Measurements from ENCODE around the gene SRSF5.

SRSF5 gene

GRCh38 chr14:69741055-69741454 is 25.9 kb upstream of the SRSF5 start:
- Histone ChIP-seq H2AFZ (ENCODE audit: low read depth, low read length) (no peak overlapping the region), H3K4me3 (ENCODE audit: insufficient read depth in 1 of 2, low read depth in 1 of 2, low read length in 2 of 2) (no peak overlapping the region), H3K14ac (ENCODE audit: low read length in 2 of 2) (no peak overlapping the region), H3K18ac (ENCODE audit: low read depth in 1 of 2, low read length in 2 of 2) (no peak overlapping the region), H3K36me3 (ENCODE audit: control insufficient read depth in 1 of 2, insufficient read depth in 2 of 2, low read depth in 1 of 2, low read length in 2 of 2) (no peaks in the 10 kb centered on the region), H2AK5ac (ENCODE audit: low read length, severe bottlenecking) (no peak overlapping the region), H3K4me1 (ENCODE audit: control insufficient read depth, insufficient read depth, low read depth, low read length) (no peaks in the 10 kb centered on the region), H3K27ac (ENCODE audit: low read length, poor library complexity, severe bottlenecking) (no peak overlapping the region), H2BK12ac (ENCODE audit: low read length in 2 of 2) (no peak overlapping the region), H3K9ac (ENCODE audit: low read length) (no peak overlapping the region), H3K23ac (ENCODE audit: low read length in 2 of 2) (no peak overlapping the region), H4K8ac (ENCODE audit: low read length) (no peak overlapping the region), H4K91ac (ENCODE audit: low read length) (no peak overlapping the region), H3K9me3 (ENCODE audit: control insufficient read depth, low read length) (no peaks in the 10 kb centered on the region), H2BK15ac (ENCODE audit: low read depth, poor library complexity, severe bottlenecking) (no peak overlapping the region), H3K4ac (ENCODE audit: low read depth in 1 of 2, low read length in 2 of 2) (no peak overlapping the region), H3K4me2 (ENCODE audit: low read length, poor library complexity, severe bottlenecking) (no peak overlapping the region), H3K27me3 (ENCODE audit: control insufficient read depth in 1 of 2, insufficient read depth in 1 of 2, low read length in 2 of 2) (peaks cover 0 to 6% of the 10 kb centered on the region in 2 experiments), H3K79me1 (replicated peaks; ENCODE audit: low read length, poor library complexity, severe bottlenecking) (no peaks in the 10 kb centered on the region), H2BK120ac (ENCODE audit: low read depth, low read length) (no peak overlapping the region), H2BK5ac (ENCODE audit: low read depth, low read length, poor library complexity, severe bottlenecking) (no peak overlapping the region)
- 100% methylated on average over 1 of the region's 1 CpG for WGBS
- DNase-seq, result no peak

- Histone ChIP-seq H3K9me3 (ENCODE audit: control insufficient read depth, low read length) (no peaks in the 10 kb centered on the region), H3K14ac (ENCODE audit: low read length in 2 of 2) (no peak overlapping the region), H2BK5ac (ENCODE audit: low read depth, low read length, poor library complexity, severe bottlenecking) (no peak overlapping the region), H3K4me2 (ENCODE audit: low read length, poor library complexity, severe bottlenecking) (no peak overlapping the region), H3K9ac (ENCODE audit: low read length) (no peak overlapping the region), H3K27me3 (ENCODE audit: control insufficient read depth in 1 of 2, insufficient read depth in 1 of 2, low read length in 2 of 2) (no peaks in the 10 kb centered on the region), H2BK15ac (ENCODE audit: low read depth, poor library complexity, severe bottlenecking) (no peak overlapping the region), H3K4me3 (ENCODE audit: insufficient read depth in 1 of 2, low read depth in 1 of 2, low read length in 2 of 2) (no peak overlapping the region), H2AK5ac (ENCODE audit: low read length, severe bottlenecking) (no peak overlapping the region), H3K4ac (ENCODE audit: low read depth in 1 of 2, low read length in 2 of 2) (no peak overlapping the region), H3K4me1 (ENCODE audit: control insufficient read depth, insufficient read depth, low read depth, low read length) (peaks cover 5% of the 10 kb centered on the region), H3K27ac (ENCODE audit: low read length, poor library complexity, severe bottlenecking) (peak overlapping the region; percentile 39), H2BK12ac (ENCODE audit: low read length in 2 of 2) (no peak overlapping the region), H3K23ac (ENCODE audit: low read length in 2 of 2) (no peak overlapping the region), H4K8ac (ENCODE audit: low read length) (no peak overlapping the region), H2BK120ac (ENCODE audit: low read depth, low read length) (no peak overlapping the region), H4K91ac (ENCODE audit: low read length) (no peak overlapping the region), H2AFZ (ENCODE audit: low read depth, low read length) (no peak overlapping the region), H3K79me1 (replicated peaks; ENCODE audit: low read length, poor library complexity, severe bottlenecking) (no peaks in the 10 kb centered on the region), H3K18ac (ENCODE audit: low read depth in 1 of 2, low read length in 2 of 2) (no peak overlapping the region), H3K36me3 (ENCODE audit: control insufficient read depth in 1 of 2, insufficient read depth in 2 of 2, low read depth in 1 of 2, low read length in 2 of 2) (no peaks in the 10 kb centered on the region)
- WGBS, result 50% methylated on average over 1 of the region's 1 CpG
- no peak for DNase-seq
Observed at GRCh38 chr14:69749956-69750355, 17.0 kb upstream of the SRSF5 start.

- H4K8ac ChIP-seq (ENCODE audit: low read length), result no peak overlapping the region
- H3K4me2 ChIP-seq (ENCODE audit: low read length, poor library complexity, severe bottlenecking), result no peak overlapping the region
- no peak for DNase-seq
- H3K18ac ChIP-seq (ENCODE audit: low read depth in 1 of 2, low read length in 2 of 2), result no peak overlapping the region
- no peak overlapping the region for H4K91ac ChIP-seq (ENCODE audit: low read length)
- no peak overlapping the region for H3K14ac ChIP-seq (ENCODE audit: low read length in 2 of 2)
- H2AFZ ChIP-seq (ENCODE audit: low read depth, low read length), result no peak overlapping the region
- H2BK15ac ChIP-seq (ENCODE audit: low read depth, poor library complexity, severe bottlenecking), result no peak overlapping the region
- H3K4ac ChIP-seq (ENCODE audit: low read depth in 1 of 2, low read length in 2 of 2), result no peak overlapping the region
- H3K79me1 ChIP-seq (replicated peaks; ENCODE audit: low read length, poor library complexity, severe bottlenecking), result no peaks in the 10 kb centered on the region
- no peaks in the 10 kb centered on the region for H3K27me3 ChIP-seq (ENCODE audit: control insufficient read depth in 1 of 2, insufficient read depth in 1 of 2, low read length in 2 of 2)
- H2BK120ac ChIP-seq (ENCODE audit: low read depth, low read length), result no peak overlapping the region
- H3K36me3 ChIP-seq (ENCODE audit: control insufficient read depth in 1 of 2, insufficient read depth in 2 of 2, low read depth in 1 of 2, low read length in 2 of 2), result no peaks in the 10 kb centered on the region
- H2AK5ac ChIP-seq (ENCODE audit: low read length, severe bottlenecking), result peak overlapping the region; percentile 96
- WGBS, result 61% methylated on average over 2 of the region's 2 CpGs
- H3K4me3 ChIP-seq (ENCODE audit: insufficient read depth in 1 of 2, low read depth in 1 of 2, low read length in 2 of 2), result no peak overlapping the region
- H2BK12ac ChIP-seq (ENCODE audit: low read length in 2 of 2), result no peak overlapping the region
- peak overlapping the region; percentile 39 for H3K27ac ChIP-seq (ENCODE audit: low read length, poor library complexity, severe bottlenecking)
- H3K9me3 ChIP-seq (ENCODE audit: control insufficient read depth, low read length), result no peaks in the 10 kb centered on the region
- no peak overlapping the region for H3K23ac ChIP-seq (ENCODE audit: low read length in 2 of 2)
- H3K4me1 ChIP-seq (ENCODE audit: control insufficient read depth, insufficient read depth, low read depth, low read length), result peaks cover 5% of the 10 kb centered on the region
- no peak overlapping the region for H2BK5ac ChIP-seq (ENCODE audit: low read depth, low read length, poor library complexity, severe bottlenecking)
- H3K9ac ChIP-seq (ENCODE audit: low read length), result no peak overlapping the region
Observed at GRCh38 chr14:69750495-69750894, 16.4 kb upstream of the SRSF5 start.

GRCh38 chr14:69752773-69753172 is 14.2 kb upstream of the SRSF5 start:
- Histone ChIP-seq H2BK120ac (ENCODE audit: low read depth, low read length) (no peak overlapping the region), H3K9ac (ENCODE audit: low read length) (no peak overlapping the region), H3K27me3 (ENCODE audit: control insufficient read depth in 1 of 2, insufficient read depth in 1 of 2, low read length in 2 of 2) (no peaks in the 10 kb centered on the region)

More at GRCh38 chr14:69752773-69753172, 14.2 kb upstream of the SRSF5 start:
- H3K4me2 ChIP-seq (ENCODE audit: low read length, poor library complexity, severe bottlenecking), result no peak overlapping the region
- no peak overlapping the region for H2AK5ac ChIP-seq (ENCODE audit: low read length, severe bottlenecking)
- no peak overlapping the region for H3K23ac ChIP-seq (ENCODE audit: low read length in 2 of 2)
- DNase-seq, result no peak
- H2AFZ ChIP-seq (ENCODE audit: low read depth, low read length), result no peak overlapping the region
- H3K18ac ChIP-seq (ENCODE audit: low read depth in 1 of 2, low read length in 2 of 2), result no peak overlapping the region
- no peak overlapping the region for H2BK5ac ChIP-seq (ENCODE audit: low read depth, low read length, poor library complexity, severe bottlenecking)
- H2BK15ac ChIP-seq (ENCODE audit: low read depth, poor library complexity, severe bottlenecking), result no peak overlapping the region
- no peak overlapping the region for H3K27ac ChIP-seq (ENCODE audit: low read length, poor library complexity, severe bottlenecking)
- no peak overlapping the region for H4K91ac ChIP-seq (ENCODE audit: low read length)
- H3K14ac ChIP-seq (ENCODE audit: low read length in 2 of 2), result no peak overlapping the region
- no peaks in the 10 kb centered on the region for H3K36me3 ChIP-seq (ENCODE audit: control insufficient read depth in 1 of 2, insufficient read depth in 2 of 2, low read depth in 1 of 2, low read length in 2 of 2)
- H3K4ac ChIP-seq (ENCODE audit: low read depth in 1 of 2, low read length in 2 of 2), result no peak overlapping the region
- WGBS, result 56% methylated on average over 1 of the region's 1 CpG
- no peaks in the 10 kb centered on the region for H3K79me1 ChIP-seq (replicated peaks; ENCODE audit: low read length, poor library complexity, severe bottlenecking)
- peaks cover 5% of the 10 kb centered on the region for H3K4me1 ChIP-seq (ENCODE audit: control insufficient read depth, insufficient read depth, low read depth, low read length)
- H4K8ac ChIP-seq (ENCODE audit: low read length), result no peak overlapping the region
- H2BK12ac ChIP-seq (ENCODE audit: low read length in 2 of 2), result no peak overlapping the region
- H3K4me3 ChIP-seq (ENCODE audit: insufficient read depth in 1 of 2, low read depth in 1 of 2, low read length in 2 of 2), result no peak overlapping the region
- H3K9me3 ChIP-seq (ENCODE audit: control insufficient read depth, low read length), result no peaks in the 10 kb centered on the region

Measured in mesenchymal stem cell (in vitro differentiated cells and primary cell).